HCT116 (cell line): ENCODE measurements around the gene BCHE. TPM values are rescaled to one million over a fixed set of nuclear protein-coding genes. Genes with fewer than 3 reads are reported as not detected.

Experiments
- ATAC-seq: fragments of 200-7000 bp; cut with Tn5 transposase; 2 replicates; pipeline ENCODE4 v1.9.1; 2020; ENCODE audit warnings: mild to moderate bottlenecking, moderate library complexity
- BruUV-seq: library from RNA; stranded (reverse); fragments of 400-500 nt; replicated peaks from 2 replicates; lab custom pipeline; 2021; lab: Mats Ljungman, UMichigan
- CTCF ChIA-PET: fragments of 300-600 bp; sonication (Branson Sonifier 250); formaldehyde crosslinking; loops from one replicate; lab custom pipeline; 2021; ENCODE audit warnings: antibody characterized with exemption; lab: Charles Lee
- POLR2A ChIA-PET: fragments of 300-600, 350-600 bp; sonication (Branson Sonifier 250); formaldehyde crosslinking; loops from one replicate; lab custom pipeline; 2021; ENCODE audit warnings: antibody characterized with exemption; lab: Charles Lee
- RAD21 ChIA-PET, 2 experiments: fragments of 300-600 bp; sonication (Branson Sonifier 250); formaldehyde crosslinking; loops; one replicate each; lab custom pipeline; 2023; ENCODE audit warnings: low total read pairs in 2 of 2; ENCODE audit not compliant: uncharacterized antibody in 2 of 2, unreplicated experiment in 2 of 2, low non-redundant PET in 1 of 2; lab: Charles Lee
- DNase-seq: peaks from one replicate; pipeline ENCODE4 v3.0.0-alpha.2; 2010; ENCODE audit warnings: low read depth, low spot score
- H2AFZ ChIP-seq: fragments of 200-600 bp; shearing (Covaris generic), sonication (generic); 2 replicates; pipeline ENCODE4 v1.6.1; 2017; ENCODE audit warnings: low read depth, mixed run types, mixed read lengths, antibody characterized with exemption, low read length; ENCODE audit not compliant: poor library complexity, severe bottlenecking
- H3K27ac ChIP-seq: 2 replicates; pipeline ENCODE4 v1.5.1; 2012; ENCODE audit warnings: low read depth, low read length
- H3K27me3 ChIP-seq: fragments of 200-600 bp; sonication (generic); 2 replicates; pipeline ENCODE4 v1.6.1; 2016; ENCODE audit warnings: mixed run types, low read length, mixed read lengths; ENCODE audit not compliant: insufficient read depth
- H3K36me3 ChIP-seq, 2 experiments: fragments of 200-500 bp in 1 of 2; fragments of 200-600 bp in 1 of 2; sonication (Bioruptor generic) in 1 of 2; sonication (generic) in 1 of 2; 2 replicates each; pipeline versions ENCODE4 v1.5.1 to v1.6.1; 2014 to 2016; ENCODE audit warnings: low read length in 2 of 2, inconsistent platforms in 1 of 2, mixed read lengths in 1 of 2, mixed run types in 1 of 2; ENCODE audit not compliant: insufficient read depth in 2 of 2, control insufficient read depth in 1 of 2
- H3K4me1 ChIP-seq, 2 experiments: fragments of 200-600 bp in 1 of 2; sonication (generic) in 1 of 2; 2 replicates each; pipeline versions ENCODE4 v1.5.1 to v1.6.1; 2012 to 2017; ENCODE audit warnings: low read length in 2 of 2, inconsistent platforms in 1 of 2, mild to moderate bottlenecking in 1 of 2, mixed read lengths in 1 of 2, mixed run types in 1 of 2, moderate library complexity in 1 of 2; ENCODE audit not compliant: insufficient read depth in 2 of 2, control insufficient read depth in 1 of 2
- H3K4me2 ChIP-seq: fragments of 200-600 bp; sonication (generic); 2 replicates; pipeline ENCODE4 v1.6.1; 2017; ENCODE audit warnings: mixed run types, low read length, mixed read lengths
- H3K4me3 ChIP-seq, 2 experiments: fragments of 200-600 bp in 1 of 2; sonication (generic) in 1 of 2; replicated peaks in 1 of 2; 2 replicates each; pipeline ENCODE4 v1.5.1; 2011 to 2016; ENCODE audit warnings: low read length in 2 of 2, control low read depth in 1 of 2, low read depth in 1 of 2, mild to moderate bottlenecking in 1 of 2, mixed read lengths in 1 of 2, mixed run types in 1 of 2
- H3K79me2 ChIP-seq: fragments of 200-600 bp; sonication (generic); 2 replicates; pipeline ENCODE4 v1.6.1; 2017; ENCODE audit warnings: mild to moderate bottlenecking, mixed run types, low read length, moderate library complexity, mixed read lengths; ENCODE audit not compliant: insufficient read depth
- H3K9ac ChIP-seq: fragments of 200-600 bp; sonication (generic); 2 replicates; pipeline ENCODE4 v1.6.1; 2016; ENCODE audit warnings: low read length, mixed read lengths
- H3K9me2 ChIP-seq: fragments of 200-600 bp; sonication (generic), shearing (Covaris generic); 2 replicates; pipeline ENCODE4 v1.6.1; 2017; ENCODE audit warnings: mixed run types, mild to moderate bottlenecking, moderate library complexity; ENCODE audit not compliant: insufficient read depth
- H3K9me3 ChIP-seq, 2 experiments: fragments of 200-500 bp in 1 of 2; fragments of 200-600 bp in 1 of 2; sonication (Bioruptor generic) in 1 of 2; sonication (generic) in 1 of 2; 2 replicates each; pipeline ENCODE4 v1.6.1; 2014 to 2017; ENCODE audit warnings: low read length in 2 of 2, mixed read lengths in 2 of 2, inconsistent platforms in 1 of 2, low read depth in 1 of 2, mild to moderate bottlenecking in 1 of 2, mixed run types in 1 of 2, moderate library complexity in 1 of 2; ENCODE audit not compliant: control insufficient read depth in 1 of 2, insufficient read depth in 1 of 2
- H4K20me1 ChIP-seq: fragments of 200-600 bp; sonication (generic), shearing (Covaris generic); 2 replicates; pipeline ENCODE4 v1.6.1; 2017; ENCODE audit warnings: mixed run types, mild to moderate bottlenecking, moderate library complexity; ENCODE audit not compliant: insufficient read depth
- CBX3 ChIP-seq: IDR thresholded peaks from 2 replicates; pipeline ENCODE4 v1.6.1; 2012; ENCODE audit warnings: low read depth
- EGR1 ChIP-seq: IDR thresholded peaks from 2 replicates; pipeline ENCODE4 v1.6.1; 2012; ENCODE audit warnings: low read depth
- ELF1 ChIP-seq: IDR thresholded peaks from 2 replicates; pipeline ENCODE4 v1.6.1; 2012; ENCODE audit warnings: low read depth, borderline replicate concordance
- EZH2 ChIP-seq: fragments of 200-600 bp; sonication (generic); IDR thresholded peaks from 2 replicates; pipeline ENCODE4 v1.6.1; 2017; ENCODE audit warnings: antibody characterized with exemption, mixed run types
- EZH2phosphoT487 ChIP-seq: fragments of 200-600 bp; IDR thresholded peaks from 2 replicates; pipeline ENCODE4 v1.6.1; 2018; ENCODE audit warnings: antibody characterized with exemption, borderline replicate concordance
- FOSL1 ChIP-seq: IDR thresholded peaks from 2 replicates; pipeline ENCODE4 v1.6.1; 2012; ENCODE audit warnings: low read depth
- JUND ChIP-seq: IDR thresholded peaks from 2 replicates; pipeline ENCODE4 v1.6.1; 2012
- POLR2A ChIP-seq: IDR thresholded peaks from 2 replicates; pipeline ENCODE4 v1.7.0; 2011; ENCODE audit warnings: borderline replicate concordance; ENCODE audit not compliant: insufficient read depth, insufficient read length; ENCODE audit errors: extremely low read depth
- POLR2AphosphoS5 ChIP-seq: IDR thresholded peaks from 2 replicates; pipeline ENCODE4 v1.6.1; 2011; ENCODE audit warnings: mild to moderate bottlenecking, low read depth, low read length, moderate library complexity
- SP1 ChIP-seq: IDR thresholded peaks from 2 replicates; pipeline ENCODE4 v1.6.1; 2012; ENCODE audit warnings: low read depth
- SRF ChIP-seq: IDR thresholded peaks from 2 replicates; pipeline ENCODE4 v1.6.1; 2012; ENCODE audit warnings: low read depth
- YY1 ChIP-seq: IDR thresholded peaks from 2 replicates; pipeline ENCODE4 v1.6.1; 2011; ENCODE audit warnings: low read length, low read depth, moderate library complexity, mild to moderate bottlenecking; ENCODE audit not compliant: insufficient replicate concordance; ENCODE audit errors: extremely low read depth
- ZFX ChIP-seq: fragments of 450-650 bp; IDR thresholded peaks from 2 replicates; pipeline ENCODE4 v1.6.1; 2017
- ZNF274 ChIP-seq: fragments of 200-500 bp; sonication (Bioruptor generic); IDR thresholded peaks from 2 replicates; pipeline ENCODE4 v1.6.1; 2014; ENCODE audit warnings: mild to moderate bottlenecking, low read depth, low read length, inconsistent platforms
- intact Hi-C: fragments of 100-400 bp; cut with micrococcal nuclease; formaldehyde crosslinking; loops from 2 replicates; pipeline ENCODE4 v1.10.0; 2022
- total RNA-seq: library from RNA; stranded (reverse); gene quantifications from one replicate; pipeline ENCODE4 v1.2.1, GENCODE V29; 2021; ENCODE audit not compliant: unreplicated experiment
- TF ChIP-seq, protein P1 (sequence below): IDR thresholded peaks from 2 replicates; pipeline ENCODE4 v1.6.1; 2012
- TF ChIP-seq, protein P2 (sequence below): IDR thresholded peaks from 2 replicates; pipeline ENCODE4 v1.6.1; 2012
- TF ChIP-seq, protein P3 (sequence below), 3 experiments: fragments of 200-600 bp in 1 of 3; sonication (generic) in 1 of 3; IDR thresholded peaks in 2 of 3; conservative IDR thresholded peaks in 1 of 3; 2 replicates each; pipeline ENCODE4 v1.5.1; 2012 to 2017; ENCODE audit warnings: low read depth in 2 of 3, low read length in 2 of 3, antibody characterized with exemption in 1 of 3, borderline replicate concordance in 1 of 3, control low read depth in 1 of 3, mild to moderate bottlenecking in 1 of 3, mixed read lengths in 1 of 3, mixed run types in 1 of 3, moderate library complexity in 1 of 3; ENCODE audit not compliant: insufficient read depth in 1 of 3
- TF ChIP-seq, protein P4 (sequence below): IDR thresholded peaks from 2 replicates; pipeline ENCODE4 v1.6.1; 2012; ENCODE audit warnings: low read depth

BCHE gene
- total RNA-seq, 1 experiment from 2014 or later, result not detected

DNA sequence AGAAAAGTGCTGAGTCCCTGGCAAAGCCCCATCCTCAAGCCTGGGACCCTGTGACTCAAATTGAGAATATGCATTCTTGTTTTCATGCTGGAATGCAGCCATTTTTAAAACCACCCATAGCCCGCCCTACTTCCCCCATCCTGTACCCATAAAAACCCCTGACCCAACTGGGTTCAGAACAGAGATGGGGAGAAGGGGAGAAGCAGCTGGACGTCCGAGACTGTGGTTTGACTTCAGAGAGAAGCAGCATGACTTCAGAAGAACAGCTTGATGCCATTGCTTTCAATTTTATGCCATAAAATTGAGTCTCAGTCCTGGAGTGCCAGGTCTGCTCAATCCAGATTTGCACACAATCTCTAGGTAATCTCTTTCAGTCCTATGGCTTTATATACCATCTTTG, 78.2 kb downstream of the BCHE start:
- Histone ChIP-seq H3K79me2 (no peaks in the 10 kb centered on the region), H2AFZ (no peak overlapping the region), H3K4me3 (no peak overlapping the region), H3K9ac (no peak overlapping the region), H3K9me2 (no peaks in the 10 kb centered on the region), H4K20me1 (no peaks in the 10 kb centered on the region), H3K9me3 (no peaks in the 10 kb centered on the region), H3K4me2 (no peak overlapping the region), H3K27me3 (no peaks in the 10 kb centered on the region), H3K27ac (no peak overlapping the region), H3K4me1 (no peaks in the 10 kb centered on the region), H3K36me3 (no peaks in the 10 kb centered on the region)
- no TSS peak for BruUV-seq
- intact Hi-C loops, result no loop called here
- ChIA-PET CTCF (no interaction called here), RAD21 (no interaction called here), POLR2A (no interaction called here)
- TF ChIP-seq, protein P1, sequence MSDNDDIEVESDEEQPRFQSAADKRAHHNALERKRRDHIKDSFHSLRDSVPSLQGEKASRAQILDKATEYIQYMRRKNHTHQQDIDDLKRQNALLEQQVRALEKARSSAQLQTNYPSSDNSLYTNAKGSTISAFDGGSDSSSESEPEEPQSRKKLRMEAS, result no peak
- no peak for TF ChIP-seq EZH2phosphoT487
- TF ChIP-seq, protein P2, sequence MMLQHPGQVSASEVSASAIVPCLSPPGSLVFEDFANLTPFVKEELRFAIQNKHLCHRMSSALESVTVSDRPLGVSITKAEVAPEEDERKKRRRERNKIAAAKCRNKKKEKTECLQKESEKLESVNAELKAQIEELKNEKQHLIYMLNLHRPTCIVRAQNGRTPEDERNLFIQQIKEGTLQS, result no peak
- no peak for TF ChIP-seq SRF
- no peak for TF ChIP-seq EGR1
- TF ChIP-seq ZFX, result no peak
- TF ChIP-seq POLR2AphosphoS5, result no peak
- no peak for TF ChIP-seq FOSL1
- no peak for TF ChIP-seq ZNF274
- TF ChIP-seq JUND, result no peak
- no peak for TF ChIP-seq EZH2
- TF ChIP-seq POLR2A, result no peak
- no peak for TF ChIP-seq SP1
- no peak for TF ChIP-seq YY1
- no peak for TF ChIP-seq CBX3
- no peak for TF ChIP-seq ELF1
- TF ChIP-seq, protein P3, sequence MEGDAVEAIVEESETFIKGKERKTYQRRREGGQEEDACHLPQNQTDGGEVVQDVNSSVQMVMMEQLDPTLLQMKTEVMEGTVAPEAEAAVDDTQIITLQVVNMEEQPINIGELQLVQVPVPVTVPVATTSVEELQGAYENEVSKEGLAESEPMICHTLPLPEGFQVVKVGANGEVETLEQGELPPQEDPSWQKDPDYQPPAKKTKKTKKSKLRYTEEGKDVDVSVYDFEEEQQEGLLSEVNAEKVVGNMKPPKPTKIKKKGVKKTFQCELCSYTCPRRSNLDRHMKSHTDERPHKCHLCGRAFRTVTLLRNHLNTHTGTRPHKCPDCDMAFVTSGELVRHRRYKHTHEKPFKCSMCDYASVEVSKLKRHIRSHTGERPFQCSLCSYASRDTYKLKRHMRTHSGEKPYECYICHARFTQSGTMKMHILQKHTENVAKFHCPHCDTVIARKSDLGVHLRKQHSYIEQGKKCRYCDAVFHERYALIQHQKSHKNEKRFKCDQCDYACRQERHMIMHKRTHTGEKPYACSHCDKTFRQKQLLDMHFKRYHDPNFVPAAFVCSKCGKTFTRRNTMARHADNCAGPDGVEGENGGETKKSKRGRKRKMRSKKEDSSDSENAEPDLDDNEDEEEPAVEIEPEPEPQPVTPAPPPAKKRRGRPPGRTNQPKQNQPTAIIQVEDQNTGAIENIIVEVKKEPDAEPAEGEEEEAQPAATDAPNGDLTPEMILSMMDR (IDR thresholded peaks at IDR 0.05 in 2 of 3, conservative IDR thresholded peaks at IDR 0.05 in 1 of 3; ENCODE audit: borderline replicate concordance in 1 of 3, insufficient read depth in 1 of 3, low read depth in 2 of 3, low read length in 2 of 3), result no peak
- TF ChIP-seq, protein P4, sequence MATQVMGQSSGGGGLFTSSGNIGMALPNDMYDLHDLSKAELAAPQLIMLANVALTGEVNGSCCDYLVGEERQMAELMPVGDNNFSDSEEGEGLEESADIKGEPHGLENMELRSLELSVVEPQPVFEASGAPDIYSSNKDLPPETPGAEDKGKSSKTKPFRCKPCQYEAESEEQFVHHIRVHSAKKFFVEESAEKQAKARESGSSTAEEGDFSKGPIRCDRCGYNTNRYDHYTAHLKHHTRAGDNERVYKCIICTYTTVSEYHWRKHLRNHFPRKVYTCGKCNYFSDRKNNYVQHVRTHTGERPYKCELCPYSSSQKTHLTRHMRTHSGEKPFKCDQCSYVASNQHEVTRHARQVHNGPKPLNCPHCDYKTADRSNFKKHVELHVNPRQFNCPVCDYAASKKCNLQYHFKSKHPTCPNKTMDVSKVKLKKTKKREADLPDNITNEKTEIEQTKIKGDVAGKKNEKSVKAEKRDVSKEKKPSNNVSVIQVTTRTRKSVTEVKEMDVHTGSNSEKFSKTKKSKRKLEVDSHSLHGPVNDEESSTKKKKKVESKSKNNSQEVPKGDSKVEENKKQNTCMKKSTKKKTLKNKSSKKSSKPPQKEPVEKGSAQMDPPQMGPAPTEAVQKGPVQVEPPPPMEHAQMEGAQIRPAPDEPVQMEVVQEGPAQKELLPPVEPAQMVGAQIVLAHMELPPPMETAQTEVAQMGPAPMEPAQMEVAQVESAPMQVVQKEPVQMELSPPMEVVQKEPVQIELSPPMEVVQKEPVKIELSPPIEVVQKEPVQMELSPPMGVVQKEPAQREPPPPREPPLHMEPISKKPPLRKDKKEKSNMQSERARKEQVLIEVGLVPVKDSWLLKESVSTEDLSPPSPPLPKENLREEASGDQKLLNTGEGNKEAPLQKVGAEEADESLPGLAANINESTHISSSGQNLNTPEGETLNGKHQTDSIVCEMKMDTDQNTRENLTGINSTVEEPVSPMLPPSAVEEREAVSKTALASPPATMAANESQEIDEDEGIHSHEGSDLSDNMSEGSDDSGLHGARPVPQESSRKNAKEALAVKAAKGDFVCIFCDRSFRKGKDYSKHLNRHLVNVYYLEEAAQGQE, result no peak
- DNase-seq (no peak), ATAC-seq (no peak)
